SK-N-SH (cell line): ENCODE results near the gene RPIA. TPM values are rescaled to one million over a fixed set of nuclear protein-coding genes. Genes with fewer than 3 reads are reported as not detected.

Source experiments
- CTCF ChIA-PET: fragments of 300-600, 350-600 bp; formaldehyde crosslinking; extraction: SDS; loops from one replicate; lab custom pipeline; 2021; lab: Yijun Ruan, JAX
- POLR2A ChIA-PET: fragments of 350-600 bp; sonication (Branson Sonifier 250); formaldehyde crosslinking; extraction: SDS; loops from one replicate; lab custom pipeline; 2020; ENCODE audit warnings: antibody characterized with exemption, inconsistent platforms; lab: Yijun Ruan, JAX
- DNase-seq: peaks from one replicate; pipeline ENCODE4 v3.0.0; 2012
- H2AFZ ChIP-seq: fragments of 200-600 bp; sonication (generic); 2 replicates; pipeline ENCODE4 v1.8.1; 2016; ENCODE audit warnings: antibody characterized with exemption, mild to moderate bottlenecking, low read depth
- H3F3A ChIP-seq: fragments of 200-600 bp; sonication (generic); replicated peaks from 2 replicates; pipeline ENCODE3; 2016; ENCODE audit warnings: antibody characterized with exemption, mild to moderate bottlenecking; ENCODE audit not compliant: insufficient read depth
- H3K27ac ChIP-seq, 2 experiments: fragments of 200-500 bp in 1 of 2; fragments of 200-600 bp in 1 of 2; sonication (Bioruptor generic) in 1 of 2; sonication (generic), shearing (Covaris generic) in 1 of 2; 2 replicates each; pipeline versions ENCODE4 v1.5.1 to v1.6.1; 2014 to 2016; ENCODE audit warnings: low read depth in 2 of 2, inconsistent platforms in 1 of 2, low read length in 1 of 2, mild to moderate bottlenecking in 1 of 2, mixed read lengths in 1 of 2
- H3K27me3 ChIP-seq: fragments of 200-600 bp; sonication (generic), shearing (Covaris generic); 2 replicates; pipeline ENCODE4 v1.6.1; 2016; ENCODE audit warnings: mixed run types; ENCODE audit not compliant: insufficient read depth
- H3K36me3 ChIP-seq, 2 experiments: fragments of 200-500 bp in 1 of 2; fragments of 200-600 bp in 1 of 2; sonication (Bioruptor generic) in 1 of 2; sonication (generic) in 1 of 2; replicated peaks in 1 of 2; 2 replicates each; pipeline versions ENCODE3 to v1.5.1; 2014 to 2016; ENCODE audit warnings: low read length in 1 of 2, mild to moderate bottlenecking in 1 of 2; ENCODE audit not compliant: insufficient read depth in 2 of 2, control insufficient read depth in 1 of 2
- H3K4me1 ChIP-seq, 2 experiments: fragments of 200-500 bp in 1 of 2; fragments of 200-600 bp in 1 of 2; sonication (Bioruptor generic) in 1 of 2; sonication (generic), shearing (Covaris generic) in 1 of 2; 2 replicates each; pipeline versions ENCODE4 v1.5.1 to v1.6.1; 2014 to 2016; ENCODE audit warnings: low read depth in 1 of 2, low read length in 1 of 2, mixed run types in 1 of 2; ENCODE audit not compliant: insufficient read depth in 2 of 2, control insufficient read depth in 1 of 2
- H3K4me2 ChIP-seq: fragments of 200-600 bp; sonication (generic), shearing (Covaris generic); 2 replicates; pipeline ENCODE4 v1.6.1; 2017; ENCODE audit warnings: mixed run types
- H3K4me3 ChIP-seq, 2 experiments: fragments of 200-500 bp in 1 of 2; fragments of 200-600 bp in 1 of 2; sonication (Bioruptor generic) in 1 of 2; sonication (generic), shearing (Covaris generic) in 1 of 2; 2 replicates each; pipeline versions ENCODE4 v1.5.1 to v1.8.1; 2014 to 2016; ENCODE audit warnings: low read depth in 2 of 2, inconsistent platforms in 1 of 2, low read length in 1 of 2, mild to moderate bottlenecking in 1 of 2, mixed read lengths in 1 of 2, moderate library complexity in 1 of 2
- H3K79me2 ChIP-seq: fragments of 200-600 bp; sonication (generic); 2 replicates; pipeline ENCODE4 v1.8.1; 2017; ENCODE audit warnings: mild to moderate bottlenecking; ENCODE audit not compliant: insufficient read depth
- H3K9ac ChIP-seq: fragments of 200-600 bp; sonication (generic); 2 replicates; pipeline ENCODE4 v1.6.1; 2017; ENCODE audit warnings: mixed run types
- H3K9me2 ChIP-seq: fragments of 200-600 bp; sonication (generic); 2 replicates; pipeline ENCODE4 v1.6.1; 2017; ENCODE audit warnings: mixed run types
- H3K9me3 ChIP-seq: fragments of 200-600 bp; sonication (generic); 2 replicates; pipeline ENCODE4 v1.6.1; 2017; ENCODE audit warnings: mixed run types, mild to moderate bottlenecking, moderate library complexity
- H4K20me1 ChIP-seq: fragments of 200-600 bp; sonication (generic); 2 replicates; pipeline ENCODE4 v1.6.1; 2017; ENCODE audit warnings: mild to moderate bottlenecking, mixed run types; ENCODE audit not compliant: insufficient read depth
- CHD2 ChIP-seq: fragments of 150-350 bp; IDR thresholded peaks from 2 replicates; pipeline ENCODE4 v1.6.1; 2018; ENCODE audit warnings: low read length; ENCODE audit not compliant: partially characterized antibody
- ELF1 ChIP-seq: IDR thresholded peaks from 2 replicates; pipeline ENCODE4 v1.4.0; 2012
- EZH2phosphoT487 ChIP-seq: fragments of 200-600 bp; sonication (generic); IDR thresholded peaks from 2 replicates; pipeline ENCODE4 v1.6.1; 2017; ENCODE audit warnings: low read depth, mixed run types, mild to moderate bottlenecking, antibody characterized with exemption, moderate library complexity, borderline replicate concordance
- FOXM1 ChIP-seq: IDR thresholded peaks from 2 replicates; pipeline ENCODE4 v1.4.0; 2012; ENCODE audit warnings: low read depth, mild to moderate bottlenecking
- GABPA ChIP-seq: IDR thresholded peaks from 2 replicates; pipeline ENCODE4 v1.4.0; 2012; ENCODE audit warnings: low read depth, mild to moderate bottlenecking
- IRF3 ChIP-seq: fragments of 150-350 bp; IDR thresholded peaks from 2 replicates; pipeline ENCODE4 v1.6.1; 2016; ENCODE audit warnings: mild to moderate bottlenecking, low read depth, low read length
- MAX ChIP-seq: IDR thresholded peaks from 2 replicates; pipeline ENCODE4 v1.4.0; 2012; ENCODE audit warnings: low read depth
- MEF2A ChIP-seq: IDR thresholded peaks from 2 replicates; pipeline ENCODE4 v1.4.0; 2012; ENCODE audit warnings: low read depth, borderline replicate concordance
- NRF1 ChIP-seq: IDR thresholded peaks from 2 replicates; pipeline ENCODE4 v1.6.1; 2012; ENCODE audit warnings: low read depth, mild to moderate bottlenecking, low read length
- PBX3 ChIP-seq: IDR thresholded peaks from 2 replicates; pipeline ENCODE4; 2012
- POLR2AphosphoS5 ChIP-seq: IDR thresholded peaks from 2 replicates; pipeline ENCODE4 v1.6.1; 2012; ENCODE audit warnings: low read depth, low read length
- RAD21 ChIP-seq: IDR thresholded peaks from 2 replicates; pipeline ENCODE4 v1.6.1; 2012; ENCODE audit warnings: mild to moderate bottlenecking, low read length
- RCOR1 ChIP-seq: fragments of 150-350 bp; IDR thresholded peaks from 2 replicates; pipeline ENCODE4 v1.6.1; 2017; ENCODE audit warnings: antibody characterized with exemption, low read length
- REST ChIP-seq: IDR thresholded peaks from 2 replicates; pipeline ENCODE4 v1.6.1; 2012; ENCODE audit warnings: mild to moderate bottlenecking, low read depth, low read length, moderate library complexity
- RFX5 ChIP-seq: IDR thresholded peaks from 2 replicates; pipeline ENCODE4 v1.6.1; 2012; ENCODE audit warnings: mild to moderate bottlenecking, improper control_type of control experiment, low read length
- TAF1 ChIP-seq: IDR thresholded peaks from 2 replicates; pipeline ENCODE4 v1.6.1; 2012; ENCODE audit warnings: low read depth, mild to moderate bottlenecking, low read length, moderate library complexity, borderline replicate concordance
- TEAD4 ChIP-seq: IDR thresholded peaks from 2 replicates; pipeline ENCODE4 v1.4.0; 2012; ENCODE audit warnings: mild to moderate bottlenecking, borderline replicate concordance; ENCODE audit not compliant: insufficient read depth
- WGBS: methylation state at CpG from one replicate; pipeline ENCODE4 v1.1.6; 2017; ENCODE audit warnings: low lambda C conversion rate; 5-methylcytosine and 5-hydroxymethylcytosine counted together
- polyA plus RNA-seq, 3 experiments: library from polyadenylated mRNA; depleted of rRNA; stranded (reverse); fragments of >200 nt; gene quantifications; 2 replicates each; pipeline ENCODE4 v1.2.3, GENCODE V29; 2012

The RPIA gene
- polyA plus RNA-seq, 1 of the 3 experiments (the other 2 are of a cell fraction), result 17.4 TPM

- Histone ChIP-seq H3K9ac (no peak overlapping the region), H3K9me2 (no peaks in the 10 kb centered on the region), H3K27me3 (no peaks in the 10 kb centered on the region), H3K9me3 (no peaks in the 10 kb centered on the region), H3K79me2 (no peaks in the 10 kb centered on the region), H2AFZ (no peak overlapping the region), H3F3A (peaks cover 5% of the 10 kb centered on the region), H3K27ac (no peak overlapping the region), H4K20me1 (no peaks in the 10 kb centered on the region), H3K36me3 (peaks cover 14 to 30% of the 10 kb centered on the region in 2 experiments), H3K4me2 (no peak overlapping the region), H3K4me1 (peaks cover 8 to 18% of the 10 kb centered on the region in 2 experiments; a peak in 2 of 4 replicates), H3K4me3 (no peak overlapping the region)
- TF ChIP-seq IRF3 (no peak), NRF1 (no peak), TEAD4 (no peak), MEF2A (no peak), RFX5 (no peak), MAX (no peak), PBX3 (no peak), RCOR1 (no peak), TAF1 (no peak), EZH2phosphoT487 (no peak), ELF1 (no peak), CHD2 (no peak), REST (no peak), RAD21 (no peak), POLR2AphosphoS5 (no peak), GABPA (no peak), FOXM1 (no peak)
- ChIA-PET POLR2A (no interaction called here), CTCF (interaction anchor here (0.9 kb wide), 1 partner anchor 11 kb away, joined by 4 read pairs; no protein-coding TSS in a partner anchor)
- WGBS, result 93% methylated on average over 5 of the region's 6 CpGs
- DNase-seq, result no peak
Measured at GRCh38 chr2:88735853-88736252, 44.4 kb downstream of the RPIA start.
